Measurements from ENCODE around the gene ANKRD63. TPM values are rescaled to one million over a fixed set of nuclear protein-coding genes. Genes with fewer than 3 reads are reported as not detected.

ANKRD63 gene
- total RNA-seq, 1 experiment from 2014 or later, result not detected

DNA sequence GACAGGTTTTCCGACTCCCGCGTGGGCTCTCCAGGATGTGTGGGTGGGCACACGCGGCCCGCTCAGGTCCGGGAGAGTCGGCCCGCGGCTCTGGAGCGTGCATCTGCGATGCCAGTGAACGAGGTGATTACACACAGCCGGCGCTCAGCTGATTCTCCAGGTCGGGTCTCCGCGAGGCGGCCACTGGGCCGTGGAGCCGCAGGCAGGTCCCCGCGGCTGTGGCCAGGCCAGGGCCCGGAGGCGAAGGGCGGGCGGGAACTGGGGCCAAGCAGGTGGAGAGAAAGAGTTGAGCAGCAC is 30.8 kb downstream of the ANKRD63 start:
- TF ChIP-seq, protein P1, sequence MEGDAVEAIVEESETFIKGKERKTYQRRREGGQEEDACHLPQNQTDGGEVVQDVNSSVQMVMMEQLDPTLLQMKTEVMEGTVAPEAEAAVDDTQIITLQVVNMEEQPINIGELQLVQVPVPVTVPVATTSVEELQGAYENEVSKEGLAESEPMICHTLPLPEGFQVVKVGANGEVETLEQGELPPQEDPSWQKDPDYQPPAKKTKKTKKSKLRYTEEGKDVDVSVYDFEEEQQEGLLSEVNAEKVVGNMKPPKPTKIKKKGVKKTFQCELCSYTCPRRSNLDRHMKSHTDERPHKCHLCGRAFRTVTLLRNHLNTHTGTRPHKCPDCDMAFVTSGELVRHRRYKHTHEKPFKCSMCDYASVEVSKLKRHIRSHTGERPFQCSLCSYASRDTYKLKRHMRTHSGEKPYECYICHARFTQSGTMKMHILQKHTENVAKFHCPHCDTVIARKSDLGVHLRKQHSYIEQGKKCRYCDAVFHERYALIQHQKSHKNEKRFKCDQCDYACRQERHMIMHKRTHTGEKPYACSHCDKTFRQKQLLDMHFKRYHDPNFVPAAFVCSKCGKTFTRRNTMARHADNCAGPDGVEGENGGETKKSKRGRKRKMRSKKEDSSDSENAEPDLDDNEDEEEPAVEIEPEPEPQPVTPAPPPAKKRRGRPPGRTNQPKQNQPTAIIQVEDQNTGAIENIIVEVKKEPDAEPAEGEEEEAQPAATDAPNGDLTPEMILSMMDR (IDR thresholded peaks at IDR 0.05; ENCODE audit: unreplicated experiment), result no peak
- no peak for DNase-seq (ENCODE audit: unreplicated experiment)
- intact Hi-C loops (cut with micrococcal nuclease), result no loop called here
- Mint-ChIP-seq H3K27me3 (ENCODE audit: insufficient read depth, unreplicated experiment) (no peaks in the 10 kb centered on the region), H3K27ac (ENCODE audit: low read depth, unreplicated experiment) (no peak overlapping the region), H3K36me3 (ENCODE audit: insufficient read depth, unreplicated experiment) (peaks cover 25% of the 10 kb centered on the region), H3K4me1 (ENCODE audit: insufficient read depth, unreplicated experiment) (peaks cover 12% of the 10 kb centered on the region), H3K9me3 (ENCODE audit: unreplicated experiment) (no peaks in the 10 kb centered on the region), H3K4me3 (ENCODE audit: unreplicated experiment) (no peak overlapping the region)
- no TSS peak for BruUV-seq (replicated peaks)
- CTCF ChIA-PET, result no interaction called here
- POLR2A ChIA-PET, result no interaction called here

DNA sequence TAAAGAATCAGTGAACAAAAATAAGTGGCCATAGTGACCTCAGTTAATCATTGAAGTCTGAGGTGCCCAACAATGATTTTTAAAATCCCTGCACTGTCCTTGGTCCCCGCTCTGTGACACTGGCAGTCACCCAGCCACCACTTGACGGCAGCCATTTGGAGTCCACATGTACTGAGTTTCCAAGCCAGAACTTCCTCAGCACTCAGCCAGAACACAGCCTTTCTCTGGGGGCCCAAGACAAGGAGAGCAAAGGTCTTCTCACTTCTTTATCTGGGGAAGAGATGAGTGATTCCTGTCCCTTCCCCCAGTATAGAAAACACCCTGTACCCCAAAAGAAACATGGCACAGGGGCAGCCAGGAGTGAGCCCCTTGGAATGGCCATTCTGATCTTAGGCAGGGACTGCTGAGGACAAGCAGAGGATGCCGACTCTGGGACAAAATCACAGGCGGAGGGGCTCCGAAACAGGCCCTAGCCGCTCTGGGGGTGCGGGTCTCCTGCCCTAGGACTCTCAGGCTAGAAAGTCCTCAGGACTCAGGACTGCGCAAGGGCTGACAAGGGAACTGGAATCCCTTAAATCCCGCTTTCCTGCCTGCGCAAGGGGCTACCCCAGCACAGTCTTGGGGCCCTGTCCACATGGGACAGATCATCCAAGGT is 31.3 kb downstream of the ANKRD63 start:
- TF ChIP-seq, protein P1 (IDR thresholded peaks at IDR 0.05; ENCODE audit: unreplicated experiment), result no peak
- ChIA-PET CTCF (interaction anchor here (1.7 kb wide), 1 partner anchor 23 kb away, joined by 12 read pairs; no protein-coding TSS in a partner anchor), POLR2A (no interaction called here)
- no peak overlapping the region for H3K4me3 Mint-ChIP-seq (ENCODE audit: unreplicated experiment)
- BruUV-seq (replicated peaks), result no TSS peak
- peaks cover 12% of the 10 kb centered on the region for H3K4me1 Mint-ChIP-seq (ENCODE audit: insufficient read depth, unreplicated experiment)
- no peak overlapping the region for H3K27ac Mint-ChIP-seq (ENCODE audit: low read depth, unreplicated experiment)
- H3K36me3 Mint-ChIP-seq (ENCODE audit: insufficient read depth, unreplicated experiment), result peaks cover 22% of the 10 kb centered on the region
- no peaks in the 10 kb centered on the region for H3K9me3 Mint-ChIP-seq (ENCODE audit: unreplicated experiment)
- intact Hi-C loops (cut with micrococcal nuclease), result no loop called here
- H3K27me3 Mint-ChIP-seq (ENCODE audit: insufficient read depth, unreplicated experiment), result no peaks in the 10 kb centered on the region
- no peak for DNase-seq (ENCODE audit: unreplicated experiment)

DNA sequence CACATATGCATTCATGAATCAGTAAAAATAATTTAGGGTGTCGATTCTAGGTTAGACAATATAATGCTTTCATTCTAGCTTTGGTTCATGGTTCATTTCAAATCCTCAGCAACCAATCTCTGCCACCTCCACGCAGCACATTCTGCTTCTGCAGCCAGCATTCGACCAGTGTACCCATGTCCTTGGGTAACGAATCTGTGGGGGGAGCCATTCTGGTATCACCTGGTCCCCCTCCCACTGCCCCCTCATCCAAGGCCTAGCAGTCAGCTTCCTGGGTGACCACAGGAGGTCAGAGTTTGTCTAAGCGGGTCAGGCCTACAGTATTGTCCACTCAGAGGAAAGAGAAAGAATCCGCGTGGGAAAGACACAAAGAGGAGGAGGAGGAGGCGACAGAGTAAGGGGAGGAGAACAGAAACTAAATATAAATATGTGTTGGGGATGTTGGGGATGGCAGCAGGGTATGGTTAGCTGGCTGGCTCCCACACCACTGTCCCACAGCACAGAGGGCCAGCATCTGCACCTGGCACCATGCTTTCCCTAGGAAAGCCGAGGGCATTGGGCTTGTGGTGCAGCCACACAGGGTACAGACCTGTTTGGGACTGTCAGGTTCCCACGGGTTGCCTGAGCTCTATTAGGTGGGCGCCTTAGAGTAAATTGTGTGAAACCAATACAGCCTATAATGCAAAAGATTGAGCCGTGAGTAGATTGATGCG is 31.9 kb downstream of the ANKRD63 start:
- BruUV-seq (replicated peaks), result no TSS peak
- intact Hi-C loops (cut with micrococcal nuclease), result no loop called here
- TF ChIP-seq, protein P1 (IDR thresholded peaks at IDR 0.05; ENCODE audit: unreplicated experiment), result no peak
- no peak overlapping the region for H3K4me3 Mint-ChIP-seq (ENCODE audit: unreplicated experiment)
- DNase-seq (ENCODE audit: unreplicated experiment), result no peak
- H3K27me3 Mint-ChIP-seq (ENCODE audit: insufficient read depth, unreplicated experiment), result no peaks in the 10 kb centered on the region
- peaks cover 27% of the 10 kb centered on the region for H3K36me3 Mint-ChIP-seq (ENCODE audit: insufficient read depth, unreplicated experiment)
- H3K27ac Mint-ChIP-seq (ENCODE audit: low read depth, unreplicated experiment), result no peak overlapping the region
- no peaks in the 10 kb centered on the region for H3K9me3 Mint-ChIP-seq (ENCODE audit: unreplicated experiment)
- POLR2A ChIA-PET, result interaction anchor here (0.8 to 1.7 kb wide), 2 partner anchors 9 to 16 kb away, joined by 3 to 4 read pairs; no protein-coding TSS in a partner anchor
- CTCF ChIA-PET, result interaction anchor here (1.7 to 2.6 kb wide), 2 partner anchors 23 to 34 kb away, joined by 12 to 13 read pairs; no protein-coding TSS in a partner anchor
- peaks cover 12% of the 10 kb centered on the region for H3K4me1 Mint-ChIP-seq (ENCODE audit: insufficient read depth, unreplicated experiment)

DNA sequence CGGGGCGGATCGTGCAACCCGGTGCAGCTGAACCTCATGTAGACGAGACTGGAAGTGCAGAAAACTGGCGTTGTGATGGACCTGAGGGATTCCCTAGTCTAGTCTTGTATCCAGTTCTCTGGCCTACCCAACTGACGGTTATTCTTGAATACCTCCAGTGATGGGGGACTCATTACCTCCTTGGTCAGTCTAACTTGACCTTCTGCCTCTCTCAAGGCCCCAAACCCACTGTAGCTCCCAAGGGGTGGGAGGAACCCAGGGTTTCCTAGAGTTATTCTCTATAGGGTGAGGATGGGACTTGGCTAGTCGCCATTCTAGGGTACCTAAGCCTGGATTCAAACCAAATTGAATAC is 32.6 kb downstream of the ANKRD63 start:
- intact Hi-C loops (cut with micrococcal nuclease), result no loop called here
- Mint-ChIP-seq H3K4me1 (ENCODE audit: insufficient read depth, unreplicated experiment) (peaks cover 12% of the 10 kb centered on the region), H3K27ac (ENCODE audit: low read depth, unreplicated experiment) (no peak overlapping the region), H3K9me3 (ENCODE audit: unreplicated experiment) (no peaks in the 10 kb centered on the region), H3K4me3 (ENCODE audit: unreplicated experiment) (no peak overlapping the region), H3K27me3 (ENCODE audit: insufficient read depth, unreplicated experiment) (no peaks in the 10 kb centered on the region), H3K36me3 (ENCODE audit: insufficient read depth, unreplicated experiment) (peaks cover 31% of the 10 kb centered on the region)
- ChIA-PET POLR2A (interaction anchor here (0.8 to 1.7 kb wide), 5 partner anchors 9 to 147 kb away, joined by 3 to 7 read pairs (median 4); partner anchors contain the start of gene PAK6), CTCF (interaction anchor here (1.7 to 2.6 kb wide), 2 partner anchors 24 to 33 kb away, joined by 12 to 13 read pairs; no protein-coding TSS in a partner anchor)
- BruUV-seq (replicated peaks), result no TSS peak
- no peak for DNase-seq (ENCODE audit: unreplicated experiment)
- TF ChIP-seq, protein P1 (IDR thresholded peaks at IDR 0.05; ENCODE audit: unreplicated experiment), result no peak
